Uterus (tissue), 2 donors: ENCODE measurements around the gene SLC35G6.

Experiments
- CTCF ChIP-seq, 4 experiments: fragments of 200-600 bp in 2 of 4; fragments of 450-650 bp in 2 of 4; sonication (generic) in 2 of 4; IDR thresholded peaks; one replicate each; pipeline ENCODE4 v1.5.1; 2016 to 2019; ENCODE audit warnings: antibody characterized with exemption in 4 of 4, mild to moderate bottlenecking in 2 of 4, moderate library complexity in 1 of 4
- POLR2A ChIP-seq, 2 donors: fragments of 450-650 bp; IDR thresholded peaks; one replicate each; pipeline ENCODE4 v1.6.1; 2016; ENCODE audit warnings: antibody characterized with exemption in 2 of 2, mild to moderate bottlenecking in 1 of 2, moderate library complexity in 1 of 2

- TF ChIP-seq CTCF (IDR thresholded peaks at IDR 0.05) (no peak), POLR2A (IDR thresholded peaks at IDR 0.05) (no peak)
Measured at GRCh38 chr17:7476951-7477350, 4.3 kb upstream of the SLC35G6 start.
